Forelimb muscle (tissue), 1 donor: Measurements from ENCODE around the gene PDCD1LG2. TPM values are rescaled to one million over a fixed set of nuclear protein-coding genes. Genes with fewer than 3 reads are reported as not detected.
"Not testable (repeated sequence)": the region's sequence is repeated elsewhere in the genome, so short reads cannot be mapped to it uniquely, and the experiment has no call there.

ENCODE experiments used
- DNase-seq: peaks from one replicate; pipeline ENCODE4 v3.0.0-alpha.2; 2013; ENCODE audit warnings: low read depth
- polyA plus RNA-seq: library from polyadenylated mRNA; unstranded; fragments of 120-200 nt; gene quantifications from one replicate; pipeline ENCODE4 v1.2.1, GENCODE V29; 2013; ENCODE audit not compliant: insufficient read length

Gene PDCD1LG2
- polyA plus RNA-seq, 1 donor: 2.8 TPM

DNA sequence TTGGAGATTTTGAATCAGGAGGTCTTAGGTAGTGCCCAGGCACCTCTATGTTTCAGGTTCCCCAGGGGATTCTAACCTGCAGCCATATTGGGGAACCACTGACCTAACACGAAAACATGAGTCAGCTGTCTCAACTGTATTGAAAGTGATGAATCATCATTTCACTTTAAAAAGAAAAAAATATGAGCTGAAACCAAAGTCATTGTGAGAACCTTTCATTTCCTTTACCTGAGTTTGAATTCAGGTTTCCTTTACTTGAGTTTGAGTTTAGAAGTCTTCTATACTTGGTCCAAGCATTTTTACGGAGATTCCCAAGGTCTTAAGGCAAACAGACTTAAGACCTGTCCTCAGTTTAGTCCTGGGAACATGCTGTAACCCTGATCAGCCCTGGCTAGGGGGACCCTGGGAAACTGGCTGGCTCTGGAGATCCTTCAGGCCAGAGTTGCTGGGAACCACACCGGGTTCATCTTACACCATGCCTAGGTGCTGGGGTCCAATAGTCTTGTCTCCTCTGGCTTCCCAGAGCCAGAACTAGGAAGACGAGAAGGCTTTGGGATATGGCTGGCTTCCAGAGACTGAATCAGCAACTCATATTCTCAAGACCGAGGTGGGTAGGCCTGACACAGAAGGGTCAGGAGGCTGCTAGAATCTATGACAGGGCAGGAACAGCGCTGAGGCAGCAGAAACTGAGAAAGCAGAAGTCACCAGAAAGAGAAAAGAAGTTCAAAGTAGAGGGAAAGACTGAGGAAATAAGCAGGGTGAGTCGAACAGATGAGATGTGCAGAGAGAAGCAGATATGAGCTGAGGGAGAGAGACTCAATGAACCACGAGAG, 16.4 kb upstream of the PDCD1LG2 start:
- DNase-seq: no peak

DNA sequence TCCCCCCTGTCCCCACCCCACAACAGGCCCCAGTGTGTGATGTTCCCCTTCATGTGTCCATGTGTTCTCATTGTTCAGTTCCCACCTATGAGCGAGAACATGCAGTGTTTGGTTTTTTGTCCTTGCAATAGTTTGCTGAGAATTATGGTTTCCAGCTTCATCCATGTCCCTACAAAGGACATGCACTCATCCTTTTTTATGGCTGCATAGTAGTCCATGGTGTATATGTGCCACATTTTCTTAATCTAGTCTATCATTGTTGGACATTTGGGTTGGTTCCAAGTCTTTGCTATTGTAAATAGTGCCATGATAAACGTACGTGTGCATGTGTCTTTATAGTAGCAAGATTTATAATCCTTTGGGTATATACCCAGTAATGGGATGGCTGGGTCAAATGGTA, 15.6 kb upstream of the PDCD1LG2 start:
- DNase-seq: not testable (repeated sequence)

DNA sequence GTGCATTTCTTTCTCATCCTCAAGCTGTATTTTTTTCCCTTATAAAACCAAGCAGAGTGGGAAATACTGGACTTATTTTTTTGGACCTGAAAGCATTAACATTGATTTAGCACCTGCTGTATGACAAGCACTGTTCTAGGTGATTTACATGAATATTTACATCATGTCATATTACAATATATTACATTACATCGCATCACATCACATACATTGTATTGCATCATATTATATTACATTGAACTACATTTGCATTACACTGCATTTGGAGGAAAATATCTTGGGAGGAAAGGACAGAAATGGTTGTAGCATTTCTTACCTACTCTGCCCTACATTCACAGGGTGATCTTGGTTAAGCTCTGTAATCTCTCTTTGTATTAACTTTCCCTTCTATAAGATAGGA, 11.2 kb upstream of the PDCD1LG2 start:
- no peak for DNase-seq

DNA sequence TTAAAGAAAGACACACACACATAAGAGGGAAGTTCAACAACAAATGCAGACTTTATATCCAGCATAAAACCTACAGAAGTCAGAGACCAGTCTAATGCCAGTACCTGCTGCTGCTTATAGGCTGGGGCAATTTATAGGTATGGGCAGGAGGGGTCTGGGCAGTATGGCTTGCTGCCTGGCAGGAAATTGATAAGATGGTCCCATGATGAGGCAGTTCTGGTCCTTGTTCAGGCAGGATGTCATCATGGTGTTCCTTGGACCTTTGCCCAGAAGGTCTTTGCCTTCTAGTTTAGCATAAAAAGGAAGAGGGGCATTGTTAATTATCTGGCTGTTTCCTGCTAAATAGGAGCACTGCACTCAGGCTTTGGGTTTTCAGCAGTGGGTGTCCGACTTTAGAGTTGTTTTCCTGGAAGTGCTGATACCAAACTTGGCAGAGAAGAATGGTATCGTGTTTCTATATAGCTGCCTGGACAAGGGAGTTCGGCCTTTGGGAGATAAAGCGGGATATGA, 10.4 kb upstream of the PDCD1LG2 start:
- no peak for DNase-seq

DNA sequence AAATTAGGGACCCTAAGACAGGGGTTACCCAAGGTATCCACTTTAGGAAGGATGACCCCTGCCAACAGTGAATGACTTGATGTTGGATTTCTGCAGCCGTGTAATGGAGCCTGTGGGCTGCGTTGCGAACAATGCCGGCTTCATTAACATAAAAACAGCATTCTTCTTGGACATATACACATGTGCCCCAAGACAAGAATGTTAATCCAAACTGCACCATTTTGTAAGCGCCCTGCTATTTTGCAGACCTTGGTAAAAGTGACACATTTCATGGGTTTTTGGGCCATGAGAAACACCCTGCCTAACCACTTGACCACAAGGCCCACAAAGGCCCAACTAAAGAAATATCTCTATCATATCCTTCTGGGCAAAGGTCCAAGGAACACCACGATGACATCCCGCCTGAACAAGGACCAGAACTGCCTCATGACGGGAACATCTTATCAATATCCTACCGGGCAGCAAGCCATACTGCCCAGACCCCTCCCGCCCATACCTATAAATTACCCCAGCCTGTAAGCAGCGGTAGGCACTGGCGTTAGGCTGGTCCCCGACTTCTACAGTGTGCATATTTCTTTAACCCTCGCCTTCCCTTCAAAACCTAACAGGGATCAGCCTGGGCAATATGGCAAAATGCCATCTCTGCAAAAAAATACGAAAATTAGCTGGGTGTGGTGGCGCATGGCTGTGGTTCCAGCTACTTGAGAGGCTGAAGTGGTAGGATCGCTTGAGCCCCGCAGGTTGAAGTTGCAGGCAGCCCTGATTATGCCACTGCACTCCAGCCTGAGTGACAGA, 9.7 kb upstream of the PDCD1LG2 start:
- no peak for DNase-seq

DNA sequence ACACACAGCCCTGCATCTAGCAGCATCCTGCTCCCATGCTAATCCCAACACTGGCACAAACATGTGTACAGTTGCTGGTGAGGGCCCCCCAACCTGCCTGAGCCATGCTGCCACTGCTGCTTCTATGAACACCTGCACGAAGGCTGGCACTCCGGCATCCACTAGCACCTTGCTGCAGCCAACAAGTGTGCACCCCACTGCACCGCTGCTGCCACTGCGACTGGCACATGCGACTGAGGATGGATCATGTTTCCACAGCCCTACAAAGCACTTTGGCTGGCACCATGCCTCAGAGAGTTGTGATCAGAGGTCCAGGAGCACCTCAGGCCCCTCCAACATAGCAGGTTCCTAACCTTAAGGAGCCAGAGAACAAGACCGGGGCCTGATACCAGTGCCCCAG, 7.8 kb upstream of the PDCD1LG2 start:
- no peak for DNase-seq

DNA sequence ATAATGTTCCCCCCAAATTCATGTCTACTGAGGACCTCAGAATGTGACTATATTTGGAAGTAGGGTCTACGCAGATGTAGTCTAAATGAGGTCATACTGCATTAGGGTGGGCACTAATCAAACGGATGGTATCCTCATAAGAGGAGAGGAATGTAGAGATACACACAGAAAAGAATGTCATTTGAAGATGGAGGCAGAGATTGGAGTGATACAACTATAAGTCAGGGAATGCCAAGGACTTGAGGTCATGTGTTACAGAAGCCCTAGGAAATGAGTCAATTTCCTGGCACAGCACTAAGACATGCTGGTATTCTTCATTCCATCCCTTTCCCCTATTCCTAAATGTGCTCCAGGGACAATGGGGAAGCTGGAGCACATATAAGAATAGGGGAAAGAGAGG, 758 bp upstream of the PDCD1LG2 start:
- DNase-seq: no peak

DNA sequence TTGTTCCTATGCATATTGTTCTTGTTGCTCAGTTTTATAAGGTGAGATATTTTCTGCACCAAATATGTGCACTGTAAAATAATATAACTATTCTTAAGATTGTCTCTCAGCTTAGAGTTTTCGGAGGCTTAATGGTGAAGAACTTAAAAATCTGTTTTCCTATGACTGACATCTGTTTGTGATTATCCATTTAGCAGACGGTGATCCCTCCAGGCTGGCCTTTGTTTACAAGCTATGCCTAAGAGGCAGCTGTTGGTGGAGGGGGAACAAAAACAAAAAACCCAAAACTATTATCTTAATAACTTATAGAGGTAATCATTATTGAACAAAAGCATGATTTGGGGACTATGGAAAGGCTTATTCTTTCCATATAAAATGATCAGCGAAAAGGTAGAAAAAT, 658 bp downstream of the PDCD1LG2 start:
- DNase-seq: no peak

DNA sequence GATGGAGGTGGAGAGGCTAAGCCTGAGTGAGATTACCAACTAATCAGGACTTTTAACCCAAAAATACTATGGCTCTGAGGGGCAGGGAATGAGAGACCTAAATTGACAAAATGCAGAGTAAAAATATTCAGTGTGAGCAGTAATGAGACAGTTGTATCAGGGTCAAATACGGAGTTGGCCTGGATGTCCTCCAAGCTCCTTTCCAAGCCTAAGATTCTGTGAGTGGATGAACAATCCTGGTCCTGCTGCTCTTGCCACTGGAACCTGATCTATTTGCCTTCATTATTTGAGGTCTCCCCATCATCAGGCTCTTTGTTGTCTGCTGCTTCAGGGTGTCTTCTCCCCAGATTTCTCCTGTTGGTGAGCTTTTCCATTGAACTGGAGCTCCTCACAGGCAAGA, 1.1 kb downstream of the PDCD1LG2 start:
- DNase-seq: no peak

DNA sequence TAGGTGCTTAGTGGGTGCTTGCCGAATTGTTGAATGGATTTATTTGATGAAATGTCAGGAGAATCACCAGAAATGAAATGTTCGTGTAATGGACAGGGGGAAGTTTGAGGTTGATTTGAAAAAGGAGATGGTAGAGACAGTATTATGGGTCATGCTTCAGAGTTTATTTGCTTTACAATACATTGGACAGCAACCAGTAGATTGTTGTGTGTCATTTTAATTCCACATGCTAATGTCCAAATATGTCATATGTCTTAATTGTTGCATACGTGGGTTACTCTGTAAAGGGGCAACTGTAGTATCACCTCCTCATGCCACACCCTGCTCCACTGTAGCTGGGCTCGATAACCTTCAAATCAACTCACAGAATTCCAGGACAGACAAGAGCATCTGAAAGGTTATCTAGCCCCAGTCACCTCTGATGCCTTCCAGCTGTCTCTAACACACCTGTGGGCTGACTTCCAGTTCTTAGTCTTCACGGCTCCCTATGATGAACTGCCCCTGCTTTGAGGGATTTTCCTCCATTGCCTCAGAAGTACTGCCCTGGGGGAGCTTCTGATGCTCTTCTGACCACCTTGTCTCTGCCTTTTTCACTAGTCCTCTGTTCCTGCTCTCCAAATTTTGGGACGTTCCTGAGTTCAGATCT, 1.7 kb downstream of the PDCD1LG2 start:
- DNase-seq: no peak

DNA sequence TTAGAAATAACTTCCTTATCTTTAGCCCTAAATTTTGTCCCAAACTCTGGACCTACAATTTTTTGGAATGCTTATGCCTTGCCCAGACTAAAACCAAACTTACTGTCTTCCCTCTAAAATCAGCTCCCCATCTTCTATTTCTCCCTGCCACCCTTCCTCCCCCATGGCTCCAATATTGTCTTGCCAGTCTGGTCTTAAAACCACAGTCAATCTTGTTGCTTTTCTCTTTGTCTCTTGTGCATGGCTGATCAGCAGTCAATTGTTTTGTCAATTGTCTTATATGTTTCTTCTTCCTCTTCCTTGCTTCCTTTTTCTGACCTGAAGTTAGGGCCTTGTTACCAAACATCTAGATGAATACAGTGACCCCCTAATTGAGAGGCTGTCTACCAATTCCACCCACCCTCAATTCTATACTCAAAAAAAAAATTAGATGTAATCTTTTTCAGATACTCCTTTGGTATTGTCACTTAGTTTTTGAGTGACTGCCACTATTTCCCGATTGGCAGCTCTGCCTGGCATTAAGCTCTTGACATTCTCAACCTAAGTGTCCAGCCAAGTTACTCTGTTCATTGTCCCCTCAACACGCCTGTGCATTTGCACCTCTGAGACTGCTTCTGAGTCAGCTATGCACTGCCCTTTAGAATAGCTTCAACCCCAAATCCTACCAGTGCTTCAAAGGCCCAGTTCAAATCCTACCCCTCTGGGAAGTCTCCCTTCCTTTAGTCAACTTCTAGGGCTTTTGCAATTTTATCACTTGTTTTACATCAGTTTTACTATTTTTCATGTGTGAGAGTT, 2.5 kb downstream of the PDCD1LG2 start:
- DNase-seq: no peak

DNA sequence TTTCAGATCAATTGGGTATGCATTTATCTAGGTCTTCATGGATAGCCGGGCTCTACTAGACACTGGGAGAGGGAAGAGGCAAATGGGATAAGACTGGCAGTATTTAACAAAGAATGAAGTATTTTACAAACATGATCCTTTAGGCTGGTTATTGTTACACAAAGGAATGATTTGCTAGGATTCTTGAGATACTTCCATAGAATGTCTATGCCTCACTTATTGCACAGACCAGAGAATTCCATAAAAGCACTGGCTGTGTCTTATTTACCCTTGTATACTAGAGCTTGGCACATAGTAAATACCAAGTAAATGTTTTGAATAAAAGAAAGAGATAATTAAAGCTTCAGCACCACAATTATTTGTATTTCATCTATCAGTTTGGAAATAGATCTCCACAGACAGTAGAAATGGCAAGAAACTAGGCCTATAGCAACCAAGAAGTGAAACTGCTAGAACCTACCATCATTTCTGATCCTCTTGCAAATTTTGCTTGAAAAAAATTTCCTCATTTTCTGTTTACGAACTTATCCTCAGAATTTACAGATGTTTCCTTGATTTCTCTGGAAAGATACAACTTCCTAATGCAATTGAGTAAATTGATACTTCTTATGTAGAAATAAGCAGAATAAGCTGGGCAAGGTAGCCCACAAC, 3.8 kb downstream of the PDCD1LG2 start:
- DNase-seq: no peak

DNA sequence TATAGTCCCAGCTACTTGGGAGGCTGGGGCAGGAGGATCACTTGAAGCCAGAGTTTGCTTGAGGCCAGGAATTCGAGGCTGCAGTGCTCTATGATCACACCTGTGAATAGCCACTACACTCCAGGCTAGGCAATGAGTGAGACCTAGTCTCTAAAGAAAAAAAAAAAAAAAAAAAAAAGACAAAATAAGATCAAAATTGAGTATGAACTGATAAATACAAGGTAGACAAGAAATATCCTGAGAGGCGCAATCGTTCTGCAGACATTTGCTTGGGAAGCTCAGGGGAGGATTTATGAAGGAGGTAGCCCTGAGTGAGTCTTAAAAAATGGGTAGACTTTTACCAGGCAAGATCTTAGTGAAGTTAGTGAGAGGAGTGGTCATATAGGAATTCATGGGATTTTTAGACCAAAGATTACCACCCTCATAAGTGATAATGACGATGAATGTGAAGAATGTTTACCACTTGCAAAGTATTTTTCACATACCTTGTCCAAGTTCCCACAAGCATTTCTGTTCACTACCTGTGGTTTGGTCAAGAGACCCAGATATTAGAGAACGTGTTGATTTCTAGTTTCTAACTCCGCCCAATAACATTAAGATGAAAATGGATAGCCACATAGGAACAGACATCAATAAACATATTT, 4.4 kb downstream of the PDCD1LG2 start:
- no peak for DNase-seq

DNA sequence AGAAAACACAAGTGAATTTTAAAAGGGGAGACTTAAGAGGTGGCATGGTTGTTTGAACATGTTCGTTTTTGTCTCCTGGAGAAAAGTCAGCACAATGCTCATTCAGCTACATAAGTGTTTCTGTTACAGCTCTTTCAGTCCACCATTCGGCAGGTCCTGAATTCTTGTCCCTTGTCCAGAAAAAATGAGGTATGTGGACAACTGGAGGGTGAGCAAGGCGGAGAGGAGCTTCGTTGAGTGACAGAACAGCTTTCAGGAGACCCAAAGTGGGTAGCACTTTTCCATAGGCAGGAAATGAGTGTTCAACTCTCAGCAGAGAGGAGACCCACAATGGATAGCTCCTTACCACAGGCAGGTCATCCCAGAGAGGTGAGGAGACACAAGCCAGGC, 4.9 kb downstream of the PDCD1LG2 start:
- DNase-seq: no peak

DNA sequence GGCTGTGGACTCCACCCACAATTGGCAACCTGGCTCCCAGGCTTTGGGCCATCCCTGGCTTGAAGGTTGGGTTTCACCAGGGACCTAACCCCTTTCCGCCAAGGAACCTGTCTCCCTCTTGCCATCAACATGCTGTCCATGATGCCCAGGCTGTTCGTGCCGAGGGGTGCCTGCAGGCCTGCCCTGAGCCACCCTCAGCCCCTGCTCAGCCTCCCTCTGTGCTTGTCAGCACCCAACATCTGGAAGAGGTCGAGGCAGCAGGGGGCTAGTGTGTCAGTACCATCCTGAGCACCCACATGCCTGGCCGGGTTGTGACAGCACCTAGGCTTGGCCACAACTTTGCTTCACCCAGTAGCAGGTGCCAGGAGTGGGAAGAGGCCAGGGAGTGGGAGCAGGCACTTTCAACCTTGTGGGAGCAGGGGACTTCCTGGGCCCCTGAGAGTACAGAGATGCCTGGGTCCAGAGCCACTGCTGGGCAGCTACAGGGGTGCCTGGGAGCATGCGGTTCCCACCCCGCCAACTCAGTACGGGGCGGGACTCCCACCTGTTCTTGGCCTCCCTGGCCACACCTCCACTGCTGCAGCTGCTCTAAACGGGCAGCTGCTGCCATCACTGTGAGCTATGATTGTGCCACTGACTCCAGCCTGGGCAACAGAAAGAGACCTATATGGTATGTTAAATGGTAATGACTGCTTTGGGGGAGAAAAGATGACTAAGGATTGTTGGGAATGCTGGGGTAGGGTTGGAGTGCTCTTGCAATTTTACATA, 6.3 kb downstream of the PDCD1LG2 start:
- DNase-seq: no peak

DNA sequence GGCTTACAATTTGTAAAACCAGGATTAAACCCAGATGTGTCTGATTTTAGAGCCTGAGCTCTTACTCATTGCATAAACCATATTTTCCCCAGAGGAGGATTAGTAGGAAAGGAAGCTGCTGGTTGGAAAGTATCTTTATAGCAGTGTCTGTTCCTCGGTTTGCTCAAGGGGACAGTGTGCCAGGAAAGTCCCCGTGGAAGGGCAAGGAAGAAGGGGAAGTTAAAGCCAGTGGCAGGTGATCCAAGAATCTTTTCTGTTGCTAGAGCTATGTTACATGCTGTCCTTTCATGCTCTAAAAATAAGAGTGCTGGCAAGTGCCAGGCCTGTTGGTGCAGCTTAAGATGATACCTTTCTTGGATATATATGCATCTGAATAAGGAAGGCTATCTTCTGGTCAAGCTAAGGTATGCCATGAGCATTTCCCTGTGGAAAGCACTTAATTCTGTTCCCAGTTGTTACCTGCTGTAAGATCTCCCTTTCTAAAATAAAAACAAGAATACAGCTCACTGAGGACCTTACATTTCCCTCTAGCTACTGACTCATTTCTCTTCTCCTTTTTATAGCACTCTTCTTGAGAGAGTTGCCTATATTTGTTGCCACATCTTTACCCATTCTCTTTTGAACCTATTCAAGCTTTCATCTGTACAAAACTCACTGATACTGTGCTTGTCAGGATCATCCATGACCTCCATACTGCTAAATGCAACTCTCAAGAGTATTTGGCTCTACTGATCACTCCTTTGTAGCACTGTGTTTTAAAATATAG, 8.0 kb downstream of the PDCD1LG2 start:
- DNase-seq: no peak

DNA sequence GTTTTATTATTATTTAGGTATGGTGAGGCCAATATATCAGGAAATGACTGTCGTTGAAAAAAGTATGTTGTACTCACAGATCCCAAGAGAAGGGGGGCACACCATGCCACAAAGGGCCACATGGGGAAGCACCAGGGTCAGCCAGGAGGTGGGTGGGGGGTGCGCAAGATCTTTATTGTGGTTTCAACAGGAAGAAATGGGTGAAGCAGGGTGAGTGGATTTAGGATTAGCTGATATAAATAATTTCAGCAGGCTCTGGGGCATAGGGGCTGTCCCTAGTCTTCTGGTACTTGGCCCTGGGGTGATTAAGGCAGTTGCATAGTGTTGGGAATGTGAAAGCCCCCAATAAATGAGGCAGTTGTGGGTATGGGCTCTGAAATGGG, 8.6 kb downstream of the PDCD1LG2 start:
- DNase-seq: no peak

DNA sequence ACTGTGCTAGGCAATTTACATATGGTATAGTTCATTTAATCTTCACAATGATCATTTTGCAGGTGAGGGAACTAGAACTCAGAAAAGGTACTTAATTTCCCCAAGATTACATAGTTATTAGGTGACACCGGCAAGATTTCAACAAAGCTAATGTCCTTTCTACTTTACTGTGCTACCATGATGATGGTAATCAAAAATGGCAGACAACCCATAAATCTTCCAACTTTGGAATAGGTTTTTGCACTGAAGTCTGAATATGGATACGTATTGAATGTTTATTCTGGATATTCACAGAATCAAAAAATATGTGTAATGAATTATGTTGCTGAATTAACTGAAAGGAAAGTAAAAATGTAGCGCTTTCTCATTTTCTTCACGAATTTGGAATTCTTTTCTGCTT, 13.8 kb downstream of the PDCD1LG2 start:
- DNase-seq: no peak

DNA sequence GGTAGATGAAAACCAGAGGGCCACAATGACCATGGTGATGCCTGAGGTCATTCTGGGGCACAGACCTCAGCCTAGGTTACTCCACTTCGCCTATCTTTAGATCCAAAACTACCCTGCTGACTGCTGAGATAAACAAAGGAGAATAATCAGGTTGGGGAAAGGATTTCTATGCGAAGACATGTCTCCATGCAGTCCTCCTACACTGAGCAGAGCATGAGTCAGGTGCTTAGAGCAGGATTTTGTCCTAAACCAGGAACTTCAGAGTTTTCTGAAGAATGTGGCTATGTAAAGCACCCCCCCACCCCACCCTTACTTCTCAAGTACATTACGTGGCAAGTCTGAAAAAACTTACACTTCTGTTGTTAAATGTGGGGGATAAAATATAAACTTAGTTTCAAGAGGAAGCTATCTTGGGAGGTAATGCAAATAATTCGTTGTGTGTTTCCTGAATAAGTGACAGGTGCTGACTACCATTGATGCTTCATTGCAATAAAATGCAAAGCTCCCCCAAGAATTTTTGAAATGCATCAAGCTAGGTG, 19.4 kb downstream of the PDCD1LG2 start:
- DNase-seq: no peak
